ENCODE measurements around the gene RARG. TPM values are rescaled to one million over a fixed set of nuclear protein-coding genes. Genes with fewer than 3 reads are reported as not detected.

RARG gene
- total and polyA plus RNA-seq, 2 donors (not counting 3 experiments of a cell fraction or from before 2014, with no cell fraction given): 9.9 to 19.5 TPM

GRCh38 chr12:53223389-53224060, 8.5 kb downstream of the RARG start:
- intact Hi-C loops (cut with micrococcal nuclease): loop anchor here (5.0 kb wide), 1 partner anchor 279 kb away; the partner anchor contains the start of gene TARBP2

More at GRCh38 chr12:53223389-53224060, 8.5 kb downstream of the RARG start:
- no peak for TF ChIP-seq MYC (IDR thresholded peaks at IDR 0.05; ENCODE audit: low read depth, low read length)
- no peak for TF ChIP-seq CTCF (IDR thresholded peaks at IDR 0.05; ENCODE audit: extremely low read depth in 1 of 2, insufficient read depth in 1 of 2, low read depth in 1 of 2, low read length in 2 of 2)
- Histone ChIP-seq H4K20me1 (replicated peaks; ENCODE audit: control insufficient read depth, extremely low read depth, insufficient read depth, low read length) (no peaks in the 10 kb centered on the region), H3K9me3 (replicated peaks; ENCODE audit: control insufficient read depth, insufficient read depth, low read length) (no peaks in the 10 kb centered on the region), H3K4me3 (replicated peaks in 1 of 3; ENCODE audit: insufficient read depth in 1 of 3, low read depth in 1 of 3, low read length in 3 of 3) (no peak overlapping the region), H3K4me2 (ENCODE audit: insufficient read depth, low read length) (no peak overlapping the region), H3K36me3 (ENCODE audit: control insufficient read depth in 2 of 2, extremely low read depth in 1 of 2, insufficient read depth in 2 of 2, low read length in 2 of 2) (no peaks in the 10 kb centered on the region), H3K79me2 (ENCODE audit: control insufficient read depth, insufficient read depth, low read length) (no peaks in the 10 kb centered on the region), H3K9me1 (replicated peaks; ENCODE audit: control insufficient read depth, extremely low read depth, insufficient read depth, low read length) (no peaks in the 10 kb centered on the region), H3K27ac (ENCODE audit: insufficient read depth, low read depth, low read length) (no peak overlapping the region), H3K4me1 (ENCODE audit: control insufficient read depth, extremely low read depth, insufficient read depth, low read length) (peaks cover 37% of the 10 kb centered on the region), H3K9ac (replicated peaks; ENCODE audit: extremely low read depth, insufficient read depth, low read length) (no peak overlapping the region), H2AFZ (ENCODE audit: low read depth, low read length) (no peak overlapping the region), H3K27me3 (ENCODE audit: control insufficient read depth in 2 of 2, insufficient read depth in 2 of 2, low read length in 2 of 2) (no peaks in the 10 kb centered on the region)
- BruUV-seq (replicated peaks): no TSS peak
- dilution Hi-C loops (cut with MboI; ENCODE audit: extremely low pct_ligation_motif_present, low sequenced_read_pairs): no loop called here
- FAIRE-seq (peak; percentile 61), DNase-seq (ENCODE audit: low read depth, low spot score) (peak; percentile 46)
- CTCF ChIA-PET: interaction anchor here (0.6 to 1.2 kb wide), 5 partner anchors 10 to 412 kb away, joined by 3 to 12 read pairs (median 3); partner anchors contain the start of gene AAAS
- POLR2A ChIA-PET: no interaction called here
